ENCODE results near the gene PTPRB.

DNA sequence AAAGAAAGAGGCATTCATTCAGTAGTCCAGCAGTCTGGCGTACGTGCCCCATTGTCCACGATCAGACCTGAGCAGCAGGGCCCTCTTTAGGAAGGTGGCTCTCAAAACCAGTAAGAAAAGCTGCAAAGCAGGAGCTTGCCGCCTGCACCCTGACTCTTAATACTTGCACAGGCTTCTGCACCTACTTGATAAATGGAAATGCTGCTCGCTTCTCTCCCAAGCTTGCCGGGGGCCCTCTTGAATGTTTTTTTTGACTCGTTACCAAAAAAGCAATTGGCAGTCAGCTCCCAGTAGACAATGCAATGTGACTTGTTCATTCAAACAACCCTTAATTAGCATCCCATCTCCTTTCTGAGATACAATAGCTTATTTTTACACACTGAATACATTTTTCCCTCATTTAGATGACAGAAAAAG, 27.2 kb upstream of the PTPRB start:
- TF ChIP-seq, protein P1, sequence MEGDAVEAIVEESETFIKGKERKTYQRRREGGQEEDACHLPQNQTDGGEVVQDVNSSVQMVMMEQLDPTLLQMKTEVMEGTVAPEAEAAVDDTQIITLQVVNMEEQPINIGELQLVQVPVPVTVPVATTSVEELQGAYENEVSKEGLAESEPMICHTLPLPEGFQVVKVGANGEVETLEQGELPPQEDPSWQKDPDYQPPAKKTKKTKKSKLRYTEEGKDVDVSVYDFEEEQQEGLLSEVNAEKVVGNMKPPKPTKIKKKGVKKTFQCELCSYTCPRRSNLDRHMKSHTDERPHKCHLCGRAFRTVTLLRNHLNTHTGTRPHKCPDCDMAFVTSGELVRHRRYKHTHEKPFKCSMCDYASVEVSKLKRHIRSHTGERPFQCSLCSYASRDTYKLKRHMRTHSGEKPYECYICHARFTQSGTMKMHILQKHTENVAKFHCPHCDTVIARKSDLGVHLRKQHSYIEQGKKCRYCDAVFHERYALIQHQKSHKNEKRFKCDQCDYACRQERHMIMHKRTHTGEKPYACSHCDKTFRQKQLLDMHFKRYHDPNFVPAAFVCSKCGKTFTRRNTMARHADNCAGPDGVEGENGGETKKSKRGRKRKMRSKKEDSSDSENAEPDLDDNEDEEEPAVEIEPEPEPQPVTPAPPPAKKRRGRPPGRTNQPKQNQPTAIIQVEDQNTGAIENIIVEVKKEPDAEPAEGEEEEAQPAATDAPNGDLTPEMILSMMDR (IDR thresholded peaks at IDR 0.05) = no peak
- TF ChIP-seq POLR2A (IDR thresholded peaks at IDR 0.05) = no peak

Data from adrenal gland (tissue), 5 donors.